Fibroblast of skin of right biceps (primary cell): ENCODE data around the gene LCE1F.

Experiments used
- DNase-seq: peaks from one replicate; pipeline ENCODE4 v3.0.0-alpha.2; 2013

LCE1F gene

DNA sequence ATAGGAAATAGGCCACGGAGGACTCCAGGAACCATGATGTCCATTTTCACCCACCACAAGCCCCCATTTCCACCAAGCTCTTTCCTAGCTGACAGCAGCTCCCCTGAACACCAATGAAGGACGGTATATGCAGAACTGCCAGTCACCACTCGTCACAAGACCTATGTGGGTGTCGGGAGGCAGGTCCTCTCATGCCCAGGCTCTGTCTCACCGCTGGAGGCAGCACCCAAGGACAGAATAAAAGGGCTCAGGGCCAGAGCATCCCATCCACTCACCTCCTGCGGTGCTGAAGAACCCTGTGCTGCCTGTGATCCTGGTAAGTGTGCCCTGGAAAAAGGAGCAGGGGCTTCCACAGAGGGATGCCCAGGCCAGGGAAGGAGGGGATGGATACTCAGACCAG lies at the start of gene LCE1F:
Gene LCE1F (plus strand): TSS at position 266 of the 400 bp plus-strand sequence. CDS start 1,232 bp downstream, outside the sequence.
- DNase-seq: no peak

GRCh38 chr1:152725261-152725660 lies 49.7 kb upstream of the LCE1F start:
- DNase-seq: no peak

DNA sequence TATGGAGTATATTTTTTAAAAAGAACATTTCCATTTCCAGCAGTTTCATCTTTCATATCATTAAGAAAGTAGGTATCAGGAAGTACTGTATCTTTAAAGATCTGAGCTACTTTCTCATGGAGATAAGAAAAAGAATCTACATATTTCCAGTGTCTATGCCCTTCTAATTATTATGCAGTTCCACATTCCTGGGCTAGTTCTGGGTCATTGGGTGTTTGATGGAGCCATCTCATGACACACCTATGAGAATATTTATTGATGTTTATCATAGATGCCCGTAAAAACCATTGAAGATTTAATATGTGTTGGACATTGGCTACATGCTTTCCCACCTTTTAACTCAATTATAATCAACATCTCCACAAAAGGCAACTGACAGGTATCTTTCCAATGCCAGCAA lies 46.0 kb upstream of the LCE1F start:
- DNase-seq: no peak

- no peak for DNase-seq
Observed at GRCh38 chr1:152735648-152736047, 39.3 kb upstream of the LCE1F start.

DNA sequence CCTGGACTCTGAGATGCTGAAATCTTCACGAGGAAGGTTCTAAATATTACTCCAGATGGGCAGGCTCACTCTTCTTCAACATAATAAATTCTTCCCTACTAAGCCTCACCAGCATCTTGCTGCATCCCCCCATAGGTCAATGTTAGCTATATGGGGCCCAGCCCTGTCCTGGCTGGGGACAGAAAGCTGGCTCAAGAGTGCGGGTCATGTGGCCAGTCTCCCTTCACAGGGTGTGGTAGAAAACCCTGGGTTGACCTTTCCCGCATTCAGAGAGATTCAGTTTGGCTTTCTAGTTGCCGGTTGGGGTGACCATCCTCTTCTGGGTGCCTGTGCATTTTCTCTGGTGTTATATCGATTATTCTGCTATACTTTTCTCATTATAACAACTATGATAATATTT lies 36.9 kb upstream of the LCE1F start:
- no peak for DNase-seq

DNA sequence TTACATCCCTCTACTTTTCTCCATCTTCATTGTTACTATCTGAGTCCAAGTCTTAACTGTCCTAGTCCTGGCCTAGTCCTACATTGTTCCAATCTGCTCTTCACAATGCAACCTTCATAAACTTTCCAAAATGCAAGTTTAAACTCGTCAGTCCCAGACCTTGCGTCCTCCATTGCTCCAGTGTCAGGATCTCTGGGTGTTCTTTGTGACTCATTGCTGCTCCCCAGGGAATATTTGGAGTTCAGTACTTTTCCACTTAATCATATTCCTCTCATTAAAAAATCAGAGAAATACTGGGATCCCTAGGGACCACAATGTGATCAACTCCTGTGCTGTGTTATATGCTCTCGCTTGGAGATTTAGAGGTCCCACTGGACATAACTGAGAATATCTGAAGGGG lies 35.1 kb upstream of the LCE1F start:
- peak; percentile 4 for DNase-seq

DNA sequence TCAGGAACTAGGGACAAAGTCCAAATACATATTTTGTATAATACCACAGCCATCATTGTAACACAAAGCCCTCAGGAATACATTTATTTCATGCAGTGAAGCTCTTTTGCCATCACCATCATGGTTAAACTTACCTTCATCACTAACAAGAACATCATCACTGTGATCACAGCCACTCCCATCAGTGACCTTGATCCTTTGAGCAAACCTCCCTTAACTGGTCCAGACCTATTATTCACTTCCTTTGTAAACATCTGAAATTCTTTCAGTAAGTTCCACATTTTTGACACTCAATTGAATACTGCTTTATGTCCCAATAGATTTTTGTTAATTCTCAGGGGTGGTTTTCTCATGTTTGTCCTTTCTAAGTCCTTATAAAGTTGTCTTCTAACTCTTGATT lies 33.3 kb upstream of the LCE1F start:
- no peak for DNase-seq

GRCh38 chr1:152743371-152744145 lies 31.4 kb upstream of the LCE1F start:
- peak; percentile 32 for DNase-seq

GRCh38 chr1:152745289-152745704 lies 29.6 kb upstream of the LCE1F start:
- DNase-seq: peak; percentile 9

- no peak for DNase-seq
Observed at GRCh38 chr1:152745765-152746444, 29.0 kb upstream of the LCE1F start.

DNA sequence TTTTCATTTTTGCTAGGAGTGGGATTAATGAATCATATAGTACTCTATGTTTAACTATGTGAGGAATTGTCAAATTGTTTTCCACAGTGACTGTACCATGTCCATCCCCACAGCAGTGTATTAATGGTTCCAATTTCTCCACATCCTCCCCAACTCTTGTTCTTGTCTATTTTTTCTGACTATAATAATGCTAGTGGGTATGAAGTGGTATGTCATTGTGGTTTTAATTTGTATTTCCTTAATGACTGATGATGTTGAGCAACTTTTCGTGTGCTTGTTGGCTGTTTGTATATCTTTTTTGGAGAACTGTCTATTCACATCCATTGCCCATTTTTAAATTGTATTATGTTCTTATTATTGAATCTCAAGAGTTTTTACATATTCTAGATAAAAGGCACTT lies 27.1 kb upstream of the LCE1F start:
- peak; percentile 15 for DNase-seq

- DNase-seq: peak; percentile 58
Observed at GRCh38 chr1:152752225-152752624, 22.7 kb upstream of the LCE1F start.

GRCh38 chr1:152753586-152753985 lies 21.4 kb upstream of the LCE1F start:
- DNase-seq: no peak

- DNase-seq: no peak
Observed at GRCh38 chr1:152756872-152757271, 18.1 kb upstream of the LCE1F start.

GRCh38 chr1:152757747-152758146 lies 17.2 kb upstream of the LCE1F start, which contains the start of gene KPRP:
KPRP (plus strand) TSS chr1:152758025; CDS start chr1:152759589, 1,564 bp downstream.
- no peak for DNase-seq

GRCh38 chr1:152758636-152759035 lies 16.3 kb upstream of the LCE1F start:
- DNase-seq: no peak

DNA sequence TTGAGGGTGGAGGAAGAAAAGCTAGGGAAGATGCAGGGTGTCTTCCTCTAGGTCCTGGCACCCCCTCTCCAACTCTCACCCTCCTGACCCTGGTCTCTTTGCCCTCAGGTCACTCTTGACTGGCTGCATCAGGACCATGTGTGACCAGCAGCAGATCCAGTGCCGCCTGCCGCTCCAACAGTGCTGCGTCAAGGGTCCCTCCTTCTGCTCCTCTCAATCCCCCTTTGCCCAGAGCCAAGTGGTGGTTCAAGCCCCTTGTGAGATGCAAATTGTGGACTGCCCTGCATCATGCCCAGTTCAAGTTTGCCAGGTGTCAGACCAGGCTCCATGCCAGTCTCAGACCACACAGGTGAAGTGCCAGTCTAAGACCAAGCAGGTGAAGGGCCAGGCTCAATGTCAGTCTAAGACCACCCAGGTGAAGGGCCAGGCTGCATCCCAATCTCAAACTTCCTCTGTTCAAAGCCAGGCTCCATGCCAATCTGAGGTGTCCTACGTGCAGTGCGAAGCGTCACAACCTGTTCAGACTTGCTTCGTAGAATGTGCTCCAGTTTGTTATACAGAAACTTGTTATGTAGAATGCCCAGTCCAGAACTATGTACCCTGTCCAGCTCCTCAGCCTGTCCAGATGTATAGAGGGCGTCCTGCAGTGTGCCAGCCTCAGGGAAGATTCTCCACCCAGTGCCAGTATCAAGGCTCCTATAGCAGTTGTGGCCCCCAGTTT lies 15.3 kb upstream of the LCE1F start:
- DNase-seq: no peak

GRCh38 chr1:152760551-152761190 lies 14.3 kb upstream of the LCE1F start:
- DNase-seq: no peak

GRCh38 chr1:152761609-152762213 lies 13.2 kb upstream of the LCE1F start:
- no peak for DNase-seq

GRCh38 chr1:152768847-152769533 lies 6.0 kb upstream of the LCE1F start:
- no peak for DNase-seq

GRCh38 chr1:152770411-152770810 lies 4.5 kb upstream of the LCE1F start:
- DNase-seq: no peak

DNA sequence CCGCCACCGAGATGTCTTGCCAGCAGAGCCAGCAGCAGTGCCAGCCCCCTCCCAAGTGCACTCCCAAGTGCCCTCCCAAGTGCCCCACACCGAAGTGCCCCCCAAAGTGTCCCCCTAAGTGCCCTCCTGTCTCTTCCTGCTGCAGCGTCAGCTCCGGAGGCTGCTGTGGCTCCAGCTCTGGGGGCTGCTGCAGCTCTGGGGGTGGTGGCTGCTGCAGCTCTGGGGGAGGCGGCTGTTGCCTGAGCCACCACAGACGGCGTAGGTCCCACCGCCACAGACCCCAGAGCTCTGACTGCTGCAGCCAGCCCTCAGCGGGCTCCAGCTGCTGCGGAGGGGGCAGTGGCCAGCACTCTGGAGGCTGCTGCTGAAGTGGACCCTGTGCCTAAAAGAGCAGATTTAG lies 1.4 kb downstream of the LCE1F start:
- DNase-seq: no peak
